CMK (cell line): ENCODE measurements around the gene PRRT3.
"Not testable (repeated sequence)": the region's sequence is repeated elsewhere in the genome, so short reads cannot be mapped to it uniquely, and the experiment has no call there.

Experiments used
- DNase-seq: peaks from one replicate; pipeline ENCODE4 v3.0.0-alpha.2; 2010; ENCODE audit warnings: low read depth

PRRT3 gene

DNA sequence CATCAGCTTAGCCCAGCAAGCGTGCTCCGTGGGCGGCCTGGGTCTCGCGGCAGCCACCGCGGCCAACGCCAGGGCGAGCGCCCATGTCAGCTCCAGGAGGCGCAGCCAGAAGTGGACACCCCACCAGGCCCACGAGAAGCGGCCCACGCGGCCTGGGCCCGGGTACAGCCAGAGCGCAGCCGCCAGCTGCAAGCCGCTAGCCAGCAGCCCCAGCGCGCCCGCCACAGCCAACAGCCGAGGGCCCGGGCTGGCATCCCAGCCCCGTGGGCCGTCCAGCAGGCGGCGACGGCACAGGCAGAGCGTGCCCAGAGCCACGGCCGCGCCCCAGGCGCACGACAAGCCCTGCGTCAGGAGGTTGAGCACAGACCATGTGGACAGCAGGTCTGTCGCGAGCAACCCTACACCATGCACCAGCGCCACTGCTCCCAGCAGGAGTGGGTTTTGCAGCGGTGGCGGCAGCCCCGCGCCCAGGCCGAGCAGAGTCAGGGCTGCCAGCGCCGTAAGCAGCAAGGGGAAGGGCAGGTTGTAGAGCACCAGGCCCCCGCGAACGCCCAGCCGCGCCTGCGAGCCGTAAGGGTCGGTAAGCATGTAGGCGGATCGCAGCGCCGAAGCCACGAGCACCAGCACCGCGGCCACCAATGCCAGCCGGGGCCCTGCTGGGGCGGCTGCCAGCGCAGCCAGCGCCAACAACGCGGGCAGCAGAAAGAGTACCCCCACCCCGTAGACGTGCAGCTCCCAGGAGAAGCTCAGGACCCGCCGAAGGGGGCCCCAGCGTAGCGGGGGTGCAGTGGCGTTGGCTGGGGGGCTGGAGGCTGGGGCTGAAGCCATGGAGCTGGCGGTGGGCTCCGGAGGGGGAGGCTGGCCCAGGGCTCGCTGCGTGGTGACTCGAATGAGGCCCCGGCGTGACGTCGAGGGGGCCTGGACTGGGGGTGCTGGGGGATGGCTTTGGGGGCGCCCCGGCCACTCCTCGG is 4.9 kb downstream of the PRRT3 start:
- no peak for DNase-seq

DNA sequence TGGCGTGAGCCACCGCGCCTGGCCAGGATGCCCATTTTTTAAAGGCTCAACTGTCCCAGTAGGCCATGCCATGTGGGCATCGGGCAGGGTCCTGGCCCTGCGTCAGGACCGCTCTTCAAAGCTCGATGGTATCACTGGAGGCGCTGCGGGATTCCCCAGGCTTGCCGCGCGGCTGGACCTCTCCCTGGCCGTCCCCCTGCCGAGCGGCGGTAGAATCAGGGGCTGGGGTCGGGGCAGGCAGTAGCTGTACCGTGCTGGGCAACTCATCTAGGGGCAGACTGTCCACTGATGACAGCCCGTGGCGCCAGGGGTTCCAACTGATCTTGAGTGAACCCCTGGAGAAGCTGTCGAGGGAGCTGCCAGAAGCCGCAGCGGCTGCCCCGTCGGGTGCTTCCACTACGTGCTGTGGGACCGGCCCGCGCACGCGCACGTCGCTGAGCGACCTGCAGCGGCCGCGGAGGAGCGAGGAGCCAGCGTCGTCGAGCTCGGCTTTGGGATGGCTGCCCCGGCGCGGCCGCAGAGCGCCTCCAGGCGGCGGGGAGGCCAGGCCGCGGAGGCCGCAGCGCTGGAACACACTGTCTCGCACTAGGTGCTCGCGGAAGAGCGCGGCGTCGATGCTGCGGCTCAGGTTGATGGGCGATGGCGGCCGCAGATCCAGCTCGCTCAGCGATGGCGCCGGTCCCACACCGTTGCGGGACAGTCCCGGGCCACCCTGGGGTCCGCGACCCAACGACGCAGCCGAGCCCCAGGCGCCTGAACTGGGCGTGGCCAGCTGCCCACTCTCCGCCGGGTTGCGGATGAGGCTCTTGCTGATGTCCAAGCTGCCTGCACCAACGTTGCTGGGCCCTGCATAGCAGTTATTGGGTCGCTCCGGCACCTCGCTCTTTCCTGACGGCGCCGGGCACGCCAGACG is 5.8 kb downstream of the PRRT3 start:
- DNase-seq, result peak; percentile 80

DNA sequence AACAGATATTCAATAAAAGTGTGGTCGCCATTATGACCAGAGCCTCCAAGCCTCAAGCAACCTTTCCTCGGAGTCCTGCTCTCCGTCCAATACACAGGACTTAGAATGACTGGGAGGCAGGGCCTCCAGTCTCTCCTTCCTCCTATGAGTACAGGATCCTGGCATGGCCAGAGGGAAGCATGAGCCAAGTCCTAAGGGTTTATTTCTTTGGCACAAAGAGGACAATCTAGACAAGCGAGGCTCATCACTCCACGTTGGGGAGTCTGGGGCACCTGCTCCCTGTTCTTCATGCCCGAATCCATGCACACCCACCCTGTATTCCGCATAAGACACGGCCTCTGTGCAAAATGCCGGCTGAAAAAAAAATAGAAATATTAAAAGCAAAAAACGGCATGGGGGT is 6.8 kb downstream of the PRRT3 start:
- DNase-seq, result no peak

DNA sequence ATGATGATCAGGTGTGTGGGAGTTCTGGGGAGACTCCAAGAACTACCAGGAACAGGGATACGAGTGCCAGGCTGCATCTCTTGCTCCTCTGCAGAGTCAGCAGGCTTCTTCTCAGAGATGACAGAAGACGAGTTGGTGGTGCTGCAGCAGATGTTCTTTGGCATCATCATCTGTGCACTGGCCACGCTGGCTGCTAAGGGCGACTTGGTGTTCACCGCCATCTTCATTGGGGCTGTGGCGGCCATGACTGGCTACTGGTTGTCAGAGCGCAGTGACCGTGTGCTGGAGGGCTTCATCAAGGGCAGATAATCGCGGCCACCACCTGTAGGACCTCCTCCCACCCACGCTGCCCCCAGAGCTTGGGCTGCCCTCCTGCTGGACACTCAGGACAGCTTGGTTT is 7.9 kb downstream of the PRRT3 start:
- DNase-seq, result no peak

DNA sequence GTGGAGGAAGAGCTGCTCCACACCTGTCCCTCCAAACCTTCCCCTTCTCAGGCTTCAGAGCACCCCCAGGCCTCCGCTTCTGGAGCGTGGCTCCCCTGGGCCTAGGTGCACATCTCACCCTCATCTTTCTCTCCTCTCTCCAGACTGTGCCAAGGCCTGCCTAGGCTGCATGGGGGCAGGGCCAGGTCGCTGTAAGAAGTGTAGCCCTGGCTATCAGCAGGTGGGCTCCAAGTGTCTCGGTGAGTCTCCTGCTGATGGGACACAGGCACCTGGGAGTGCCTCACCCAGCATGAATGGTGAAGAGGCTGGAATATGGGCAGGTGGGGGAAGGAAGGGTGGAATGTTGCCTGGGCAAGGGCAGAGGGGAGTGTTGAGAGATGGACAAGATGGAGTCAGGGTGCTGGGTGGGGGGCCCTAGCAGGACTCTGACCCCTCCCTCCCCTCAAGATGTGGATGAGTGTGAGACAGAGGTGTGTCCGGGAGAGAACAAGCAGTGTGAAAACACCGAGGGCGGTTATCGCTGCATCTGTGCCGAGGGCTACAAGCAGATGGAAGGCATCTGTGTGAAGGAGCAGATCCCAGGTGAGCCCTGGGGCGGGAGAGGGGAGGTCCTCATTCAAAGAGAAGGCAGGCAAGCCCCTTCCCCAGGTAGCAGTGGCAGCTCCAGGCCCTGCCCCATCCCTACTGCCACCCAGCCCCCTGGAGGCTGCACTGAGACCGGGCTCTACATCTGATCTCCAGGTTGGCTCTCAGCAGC is 9.1 kb downstream of the PRRT3 start:
- no peak for DNase-seq

DNA sequence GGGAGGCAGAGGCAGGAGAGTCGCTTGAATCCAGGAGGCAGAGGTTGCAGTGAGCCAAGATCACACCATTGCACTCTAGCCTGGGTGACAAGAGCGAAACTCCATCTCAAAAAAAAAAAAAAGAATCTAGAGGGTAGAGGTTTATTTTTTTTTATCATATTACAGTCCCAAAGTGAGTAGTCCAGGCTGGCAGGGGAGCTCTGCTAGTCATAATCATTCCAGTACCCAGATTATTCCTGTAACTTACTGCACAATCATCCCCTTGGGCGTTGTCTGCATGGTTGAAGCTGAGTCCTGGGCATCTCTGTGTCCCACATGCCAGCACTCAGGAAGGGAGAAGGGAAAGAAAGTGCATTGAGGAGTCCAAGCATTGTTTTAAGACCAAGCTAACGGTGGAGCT is 10.0 kb downstream of the PRRT3 start:
- DNase-seq, result no peak

DNA sequence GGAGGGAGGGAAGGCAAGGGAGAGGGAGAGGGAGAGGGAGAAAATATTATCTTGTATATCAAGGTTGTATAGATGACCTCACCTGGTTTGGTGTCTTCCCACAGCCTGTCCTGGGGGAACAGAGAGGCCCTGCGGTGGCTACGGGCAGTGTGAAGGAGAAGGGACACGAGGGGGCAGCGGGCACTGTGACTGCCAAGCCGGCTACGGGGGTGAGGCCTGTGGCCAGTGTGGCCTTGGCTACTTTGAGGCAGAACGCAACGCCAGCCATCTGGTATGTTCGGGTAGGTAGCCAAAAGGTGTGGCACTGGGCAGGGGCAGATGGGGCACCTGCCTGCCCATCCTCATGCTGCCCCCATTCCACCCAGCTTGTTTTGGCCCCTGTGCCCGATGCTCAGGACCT is 11.5 kb downstream of the PRRT3 start:
- no peak for DNase-seq

DNA sequence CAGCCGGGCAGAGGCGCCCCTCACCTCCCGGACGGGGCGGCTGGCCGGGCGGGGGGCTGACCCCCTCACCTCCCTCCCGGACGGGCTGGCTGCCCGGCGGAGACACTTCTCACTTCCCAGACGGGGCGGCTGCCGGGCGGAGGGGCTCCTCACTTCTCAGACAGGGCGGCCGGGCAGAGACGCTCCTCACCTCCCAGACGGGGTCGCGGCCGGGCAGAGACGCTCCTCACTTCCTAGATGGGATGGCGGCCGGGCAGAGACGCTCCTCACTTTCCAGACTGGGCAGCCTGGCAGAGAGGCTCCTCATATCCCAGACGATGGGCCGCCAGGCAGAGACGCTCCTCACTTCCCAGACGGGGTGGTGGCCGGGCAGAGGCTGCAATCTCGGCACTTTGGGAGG is 12.3 kb downstream of the PRRT3 start:
- not testable (repeated sequence) for DNase-seq

DNA sequence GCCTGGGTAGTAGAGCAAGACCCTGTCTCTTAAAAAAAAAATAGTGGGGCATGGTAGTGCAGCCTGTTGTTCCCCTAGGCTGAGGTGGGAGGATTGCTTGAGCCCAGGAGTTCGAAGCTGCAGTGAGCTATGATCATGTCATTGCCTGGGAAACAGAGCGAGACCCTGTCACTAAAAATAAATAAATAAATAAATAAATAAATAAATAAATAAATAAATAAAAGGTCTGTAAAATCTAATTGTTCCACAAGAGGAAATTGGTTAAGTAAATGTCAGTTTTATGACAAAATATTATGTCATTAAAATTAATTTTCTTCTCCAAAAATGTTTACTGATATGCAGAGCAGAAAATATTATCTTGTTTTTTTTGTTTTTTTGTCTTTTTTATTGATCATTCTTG is 13.2 kb downstream of the PRRT3 start:
- no peak for DNase-seq

DNA sequence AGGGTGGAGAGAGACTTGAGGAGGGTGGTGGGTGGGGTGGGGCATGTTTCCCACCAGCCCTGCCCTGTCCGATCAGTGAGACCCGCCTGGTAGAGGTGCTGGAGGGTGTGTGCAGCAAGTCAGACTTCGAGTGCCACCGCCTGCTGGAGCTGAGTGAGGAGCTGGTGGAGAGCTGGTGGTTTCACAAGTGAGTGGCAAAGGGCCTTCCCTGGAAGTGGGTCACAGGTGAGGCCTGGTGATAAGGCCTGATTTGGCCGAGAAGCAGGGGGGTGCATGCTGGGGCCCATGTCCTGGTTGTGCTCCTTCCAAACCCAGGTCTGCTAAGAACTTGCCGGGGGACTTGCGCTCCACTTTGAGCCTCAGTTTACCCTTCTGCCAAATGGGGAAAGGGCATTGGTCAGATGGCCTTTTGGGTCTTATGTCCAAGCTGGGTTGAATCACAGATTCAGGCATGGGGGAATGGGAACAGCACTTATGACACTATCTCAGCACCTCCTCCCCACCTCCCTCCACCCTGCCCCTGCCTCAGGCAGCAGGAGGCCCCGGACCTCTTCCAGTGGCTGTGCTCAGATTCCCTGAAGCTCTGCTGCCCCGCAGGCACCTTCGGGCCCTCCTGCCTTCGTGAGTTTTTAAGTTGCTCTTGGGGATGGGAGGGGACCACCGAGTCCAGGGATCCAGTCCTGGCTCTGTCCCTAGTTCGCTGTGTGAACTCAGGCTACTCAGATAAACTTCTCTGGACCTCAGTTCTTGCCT is 14.5 kb downstream of the PRRT3 start:
- DNase-seq, result no peak

DNA sequence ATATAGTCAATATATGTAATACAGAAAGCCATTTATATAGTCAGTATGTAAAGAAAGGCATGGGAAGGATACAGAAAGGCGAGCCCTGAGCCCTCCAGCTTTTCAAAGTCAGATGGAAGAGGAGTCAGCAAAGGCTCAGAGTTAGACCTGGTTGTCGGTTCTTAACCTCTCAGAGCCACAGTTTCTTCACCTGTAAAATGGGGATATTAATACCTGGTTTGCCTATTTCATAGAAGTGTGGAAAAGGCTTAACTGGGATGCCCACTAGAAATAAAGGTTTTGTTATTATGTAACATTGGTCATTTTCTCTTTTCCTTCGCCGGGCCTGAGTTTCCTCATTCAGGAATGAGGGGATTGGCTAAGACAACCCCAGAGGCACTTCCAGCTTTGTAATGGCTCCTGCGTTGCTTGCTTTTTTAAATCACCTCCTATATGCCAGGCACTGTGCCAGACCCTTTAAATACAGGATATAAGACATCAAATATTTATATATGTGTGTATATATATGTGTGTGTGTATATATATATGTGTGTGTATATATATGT is 16.2 kb downstream of the PRRT3 start:
- no peak for DNase-seq

DNA sequence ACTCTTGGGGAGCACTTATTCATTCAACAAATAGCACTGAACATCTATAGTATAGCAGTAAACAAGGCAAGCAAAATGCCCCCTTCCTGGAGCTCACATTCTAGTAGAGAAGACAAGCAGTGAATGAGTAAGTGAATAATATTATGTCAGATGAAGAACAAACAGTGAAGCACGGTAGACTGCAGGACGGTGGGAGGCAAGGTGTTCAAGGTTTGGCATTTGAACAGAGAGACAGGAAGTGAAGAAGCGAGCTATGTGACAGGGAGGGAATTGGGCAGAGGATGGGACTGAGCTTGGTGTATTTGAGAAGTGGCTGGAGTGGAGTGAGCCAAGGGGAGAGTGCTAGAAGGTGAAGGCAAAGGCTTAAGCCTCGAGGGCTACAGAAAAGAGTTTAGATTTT is 17.2 kb downstream of the PRRT3 start:
- no peak for DNase-seq

DNA sequence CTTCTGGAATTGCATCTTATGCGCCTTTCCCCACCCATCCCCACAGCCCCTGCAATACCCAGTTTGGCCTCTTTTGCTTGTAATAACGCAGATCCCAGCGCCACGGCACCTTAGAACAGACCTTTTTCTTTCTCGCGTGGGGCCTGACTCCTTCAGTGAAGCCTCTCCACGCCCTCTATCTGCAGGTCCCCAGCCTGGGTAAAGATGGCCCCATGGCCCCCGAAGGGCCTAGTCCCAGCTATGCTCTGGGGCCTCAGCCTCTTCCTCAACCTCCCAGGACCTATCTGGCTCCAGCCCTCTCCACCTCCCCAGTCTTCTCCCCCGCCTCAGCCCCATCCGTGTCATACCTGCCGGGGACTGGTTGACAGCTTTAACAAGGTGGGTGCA is 18.0 kb downstream of the PRRT3 start:
- peak; percentile 48 for DNase-seq

DNA sequence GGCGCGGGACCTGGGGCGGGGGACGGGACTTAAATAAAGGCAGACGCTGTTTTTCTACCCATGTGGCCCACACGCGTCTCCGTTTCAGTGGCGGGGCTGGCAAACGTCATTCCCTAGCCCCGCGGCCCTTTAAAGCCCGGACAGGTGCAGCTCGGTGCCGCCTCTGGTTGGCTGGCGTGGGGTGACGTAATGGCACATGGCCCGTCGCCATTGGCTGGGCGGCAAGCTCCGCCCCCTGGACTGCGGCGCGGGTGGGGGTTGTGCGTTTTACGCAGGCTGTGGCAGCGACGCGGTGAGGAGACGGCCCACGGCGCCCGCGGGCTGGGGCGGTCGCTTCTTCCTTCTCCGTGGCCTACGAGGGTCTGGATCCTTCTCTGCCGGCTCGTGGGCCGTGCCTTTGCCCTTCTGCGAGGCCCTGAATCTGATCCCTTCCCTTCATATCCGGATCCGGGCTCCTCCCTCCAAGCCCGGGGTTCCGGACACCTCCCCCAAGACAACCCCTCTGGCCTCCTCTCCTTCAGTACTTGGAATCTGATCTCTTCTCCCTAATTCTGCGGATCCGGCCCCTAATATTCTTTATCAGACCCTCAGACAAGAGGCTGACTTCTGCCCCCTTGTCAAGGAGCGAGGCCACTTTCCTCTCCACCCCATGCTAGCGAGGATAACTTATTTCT is 18.5 kb downstream of the PRRT3 start, which contains the start of gene CRELD1:
TSS of gene CRELD1 (plus strand) at position 274 of the 674 bp plus-strand sequence. CDS start 605 bp downstream, outside the sequence.
- DNase-seq, result peak; percentile 94

DNA sequence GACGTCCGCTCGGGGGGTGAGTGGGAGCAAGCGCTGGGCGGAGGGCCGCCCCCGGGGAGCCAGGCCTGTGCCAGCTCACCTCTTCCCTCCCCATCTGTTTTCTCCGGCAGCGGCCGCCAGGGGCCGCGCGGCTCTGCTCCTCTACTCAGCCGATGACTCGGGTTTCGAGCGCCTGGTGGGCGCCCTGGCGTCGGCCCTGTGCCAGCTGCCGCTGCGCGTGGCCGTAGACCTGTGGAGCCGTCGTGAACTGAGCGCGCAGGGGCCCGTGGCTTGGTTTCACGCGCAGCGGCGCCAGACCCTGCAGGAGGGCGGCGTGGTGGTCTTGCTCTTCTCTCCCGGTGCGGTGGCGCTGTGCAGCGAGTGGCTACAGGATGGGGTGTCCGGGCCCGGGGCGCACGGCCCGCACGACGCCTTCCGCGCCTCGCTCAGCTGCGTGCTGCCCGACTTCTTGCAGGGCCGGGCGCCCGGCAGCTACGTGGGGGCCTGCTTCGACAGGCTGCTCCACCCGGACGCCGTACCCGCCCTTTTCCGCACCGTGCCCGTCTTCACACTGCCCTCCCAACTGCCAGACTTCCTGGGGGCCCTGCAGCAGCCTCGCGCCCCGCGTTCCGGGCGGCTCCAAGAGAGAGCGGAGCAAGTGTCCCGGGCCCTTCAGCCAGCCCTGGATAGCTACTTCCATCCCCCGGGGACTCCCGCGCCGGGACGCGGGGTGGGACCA is 19.2 kb downstream of the PRRT3 start:
- peak; percentile 74 for DNase-seq

DNA sequence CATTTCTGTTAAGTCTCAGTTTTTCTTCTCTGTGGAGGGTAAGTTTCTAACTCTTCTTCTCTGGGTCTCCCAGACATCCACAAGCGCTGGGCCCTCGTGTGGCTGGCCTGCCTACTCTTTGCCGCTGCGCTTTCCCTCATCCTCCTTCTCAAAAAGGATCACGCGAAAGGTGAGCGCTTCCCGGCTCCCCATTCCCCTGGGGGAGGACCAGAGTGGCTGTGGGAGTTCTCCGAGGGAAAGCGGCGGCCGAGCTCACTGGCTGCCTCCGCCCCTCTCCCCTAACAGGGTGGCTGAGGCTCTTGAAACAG is 19.7 kb downstream of the PRRT3 start:
- DNase-seq, result no peak

DNA sequence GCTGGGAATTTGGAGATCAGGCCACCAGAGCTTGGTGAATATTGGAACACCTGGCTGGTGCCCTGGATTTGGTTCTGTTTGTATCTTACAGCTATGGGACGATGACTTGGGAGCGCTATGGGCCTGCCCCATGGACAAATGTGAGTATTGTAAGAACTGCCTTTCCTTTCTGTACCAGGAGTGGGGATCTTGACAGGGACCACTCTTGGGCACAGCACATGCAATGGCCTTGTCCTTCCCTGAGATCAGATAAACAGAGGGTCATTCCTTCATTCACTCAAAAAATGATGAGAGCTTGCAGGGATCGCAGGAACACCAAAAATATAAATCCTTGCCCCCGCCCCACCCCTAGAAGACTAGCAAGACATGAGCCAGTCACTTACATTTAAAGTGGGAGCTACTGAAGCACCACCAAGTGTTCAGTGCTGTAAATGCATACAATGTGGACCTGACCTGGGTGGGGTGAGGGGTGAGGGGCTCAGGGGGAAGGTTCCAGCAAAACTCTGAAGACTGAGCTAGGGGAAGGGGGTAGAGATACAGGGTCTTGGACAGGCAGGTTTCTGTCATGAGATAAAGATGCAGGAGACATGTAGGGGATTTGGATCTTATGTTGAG is 21.3 kb downstream of the PRRT3 start:
- no peak for DNase-seq

DNA sequence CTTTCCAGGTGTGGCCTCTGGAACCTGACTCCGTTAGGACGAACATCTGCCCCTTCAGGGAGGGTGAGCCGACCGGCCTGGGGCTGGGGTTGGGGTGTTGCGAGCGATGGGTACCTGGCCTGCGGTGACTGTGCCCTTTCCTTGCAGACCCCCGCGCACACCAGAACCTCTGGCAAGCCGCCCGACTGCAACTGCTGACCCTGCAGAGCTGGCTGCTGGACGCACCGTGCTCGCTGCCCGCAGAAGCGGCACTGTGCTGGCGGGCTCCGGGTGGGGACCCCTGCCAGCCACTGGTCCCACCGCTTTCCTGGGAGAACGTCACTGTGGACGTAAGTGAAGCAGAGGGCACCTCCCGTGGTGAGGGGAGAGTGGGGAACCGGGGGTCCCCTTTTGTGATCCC is 24.1 kb downstream of the PRRT3 start:
- no peak for DNase-seq

DNA sequence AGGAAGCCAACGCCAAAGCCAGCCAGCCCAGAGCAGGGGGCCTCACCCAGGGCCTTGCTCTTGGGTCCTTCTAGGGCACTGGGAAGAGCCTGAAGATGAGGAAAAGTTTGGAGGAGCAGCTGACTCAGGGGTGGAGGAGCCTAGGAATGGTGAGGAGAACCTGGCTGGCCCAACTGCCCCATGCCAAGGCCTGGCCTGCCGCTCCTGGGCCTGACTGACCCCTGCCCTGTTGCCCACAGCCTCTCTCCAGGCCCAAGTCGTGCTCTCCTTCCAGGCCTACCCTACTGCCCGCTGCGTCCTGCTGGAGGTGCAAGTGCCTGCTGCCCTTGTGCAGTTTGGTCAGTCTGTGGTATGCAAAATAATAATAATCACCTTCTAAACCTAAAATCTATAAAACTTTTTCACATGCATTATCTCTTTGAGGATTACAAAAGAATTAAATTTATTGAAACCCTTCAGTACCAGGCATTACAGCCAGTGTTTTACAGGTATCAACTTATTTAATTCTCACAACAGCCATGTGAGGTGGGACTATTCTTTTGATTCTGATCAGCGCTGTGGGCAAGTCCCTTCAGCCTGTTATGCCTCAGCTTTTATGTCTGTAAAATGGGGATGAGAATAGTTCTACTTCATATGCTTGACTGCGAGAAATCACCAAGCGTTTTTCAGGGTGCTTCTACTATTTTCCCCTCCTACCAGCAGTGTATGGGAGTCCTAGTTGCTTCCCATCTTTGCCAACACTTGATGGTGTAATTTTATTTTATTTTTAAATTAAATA is 33.8 kb downstream of the PRRT3 start:
- no peak for DNase-seq
